Fibroblast of pulmonary artery (primary cell): ENCODE data around the gene LYZL1.
"Not testable (repeated sequence)": the region's sequence is repeated elsewhere in the genome, so short reads cannot be mapped to it uniquely, and the experiment has no call there.

Experiments
- DNase-seq: peaks from one replicate; pipeline ENCODE4 v3.0.0-alpha.2; 2010; ENCODE audit warnings: low read depth
- H3K4me3 ChIP-seq: replicated peaks from 2 replicates; pipeline ENCODE4 v1.5.1; 2011; ENCODE audit warnings: low read depth, mild to moderate bottlenecking, control low read depth, low read length, moderate library complexity
- TF ChIP-seq, protein P1 (sequence below): IDR thresholded peaks from 2 replicates; pipeline ENCODE4 v1.5.1; 2011; ENCODE audit warnings: mild to moderate bottlenecking, control low read depth, low read length, inconsistent platforms; ENCODE audit errors: missing control alignments

LYZL1 gene

DNA sequence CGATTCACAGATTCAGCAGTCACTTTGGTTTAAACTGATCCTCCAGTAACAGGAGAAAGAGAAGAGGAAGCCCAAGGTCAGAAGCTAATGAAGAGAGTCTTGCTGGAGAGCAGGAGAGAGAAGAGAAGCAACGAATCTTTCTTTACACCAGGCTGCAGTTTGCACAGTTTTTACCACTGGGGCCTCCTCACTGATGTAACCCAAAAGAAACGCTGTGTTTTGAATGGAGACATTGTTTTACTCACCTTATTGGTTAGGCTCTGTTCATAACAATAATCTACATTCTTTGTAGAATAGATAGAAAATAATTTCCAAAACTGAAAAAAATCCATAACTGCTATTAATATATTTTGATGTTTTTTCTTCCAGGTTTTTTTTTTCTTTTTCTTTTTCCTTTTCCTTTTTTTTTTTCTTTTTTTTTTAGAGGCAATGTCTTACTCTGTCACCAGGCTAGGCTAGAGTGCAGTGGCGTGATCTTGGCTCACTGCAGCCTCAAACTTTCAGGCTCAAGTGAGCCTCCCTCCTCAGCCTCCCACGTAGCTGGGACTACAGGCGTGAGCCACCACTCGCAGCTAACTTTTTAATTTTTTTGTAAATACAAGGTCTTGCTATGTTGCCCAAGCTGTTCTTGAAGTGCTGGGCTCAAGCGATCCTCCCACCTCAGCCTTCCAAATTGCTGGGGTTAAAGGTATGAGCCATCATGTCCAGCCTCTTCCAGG, 27.6 kb downstream of the LYZL1 start:
- H3K4me3 ChIP-seq, result no peak overlapping the region
- DNase-seq, result no peak
- TF ChIP-seq, protein P1, sequence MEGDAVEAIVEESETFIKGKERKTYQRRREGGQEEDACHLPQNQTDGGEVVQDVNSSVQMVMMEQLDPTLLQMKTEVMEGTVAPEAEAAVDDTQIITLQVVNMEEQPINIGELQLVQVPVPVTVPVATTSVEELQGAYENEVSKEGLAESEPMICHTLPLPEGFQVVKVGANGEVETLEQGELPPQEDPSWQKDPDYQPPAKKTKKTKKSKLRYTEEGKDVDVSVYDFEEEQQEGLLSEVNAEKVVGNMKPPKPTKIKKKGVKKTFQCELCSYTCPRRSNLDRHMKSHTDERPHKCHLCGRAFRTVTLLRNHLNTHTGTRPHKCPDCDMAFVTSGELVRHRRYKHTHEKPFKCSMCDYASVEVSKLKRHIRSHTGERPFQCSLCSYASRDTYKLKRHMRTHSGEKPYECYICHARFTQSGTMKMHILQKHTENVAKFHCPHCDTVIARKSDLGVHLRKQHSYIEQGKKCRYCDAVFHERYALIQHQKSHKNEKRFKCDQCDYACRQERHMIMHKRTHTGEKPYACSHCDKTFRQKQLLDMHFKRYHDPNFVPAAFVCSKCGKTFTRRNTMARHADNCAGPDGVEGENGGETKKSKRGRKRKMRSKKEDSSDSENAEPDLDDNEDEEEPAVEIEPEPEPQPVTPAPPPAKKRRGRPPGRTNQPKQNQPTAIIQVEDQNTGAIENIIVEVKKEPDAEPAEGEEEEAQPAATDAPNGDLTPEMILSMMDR, result no peak

DNA sequence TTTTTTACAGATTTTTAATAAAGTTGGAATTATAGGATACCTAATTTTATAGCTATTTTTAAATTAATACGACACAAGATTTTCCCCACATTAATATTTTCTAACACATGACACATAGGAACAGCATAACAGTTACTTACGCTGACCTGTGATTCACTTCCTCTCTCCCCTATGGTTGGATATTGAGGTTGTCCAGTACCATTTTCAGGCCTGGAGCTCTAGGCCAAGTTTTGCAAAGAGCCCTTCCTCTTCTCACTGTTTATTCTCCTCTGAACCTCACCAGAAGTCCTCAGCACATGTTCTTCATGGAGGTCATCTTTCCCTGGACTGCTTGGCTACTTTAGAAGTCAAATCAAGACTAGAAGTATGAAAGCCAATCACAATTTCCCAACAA, 28.2 kb downstream of the LYZL1 start:
- peak; percentile 42 for DNase-seq
- TF ChIP-seq, protein P1, result no peak
- no peak overlapping the region for H3K4me3 ChIP-seq

DNA sequence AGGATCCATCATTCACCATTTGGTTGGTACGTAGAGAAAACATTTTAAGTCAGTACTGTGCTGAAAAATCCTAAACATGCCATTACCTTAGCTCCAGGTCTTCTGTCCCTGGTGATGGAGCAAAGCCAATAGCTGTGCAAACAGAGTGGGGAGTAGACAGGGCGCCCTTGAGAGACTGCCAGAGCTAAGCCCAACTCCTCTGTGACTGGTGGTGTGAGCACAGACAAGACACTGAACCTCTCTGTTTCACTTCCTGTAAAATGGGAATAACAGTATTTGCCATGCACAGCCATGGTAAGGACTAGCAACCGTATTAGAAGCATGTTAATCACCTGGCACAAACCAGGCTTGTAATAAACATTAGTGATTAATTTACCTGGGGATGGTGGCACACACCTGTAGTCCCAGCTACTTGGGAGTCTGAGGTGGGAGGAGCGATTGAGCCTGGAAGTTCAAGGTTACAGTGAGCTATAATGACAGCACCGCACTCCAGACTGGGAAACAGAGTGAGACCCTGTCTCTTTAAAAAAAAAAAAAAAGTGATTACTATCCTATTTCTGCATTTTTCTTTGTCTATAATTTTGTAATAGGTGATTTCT, 28.7 kb downstream of the LYZL1 start:
- no peak for DNase-seq
- TF ChIP-seq, protein P1, result no peak
- H3K4me3 ChIP-seq, result no peak overlapping the region

- not testable (repeated sequence) for DNase-seq, H3K4me3 ChIP-seq
Observed at GRCh38 chr10:29318141-29319071, 29.5 kb downstream of the LYZL1 start.

- DNase-seq, result no peak
- TF ChIP-seq, protein P1, result no peak
- no peak overlapping the region for H3K4me3 ChIP-seq
Observed at GRCh38 chr10:29319205-29319781, 30.4 kb downstream of the LYZL1 start.

GRCh38 chr10:29320680-29321121, 31.8 kb downstream of the LYZL1 start:
- not testable (repeated sequence) for H3K4me3 ChIP-seq, DNase-seq

DNA sequence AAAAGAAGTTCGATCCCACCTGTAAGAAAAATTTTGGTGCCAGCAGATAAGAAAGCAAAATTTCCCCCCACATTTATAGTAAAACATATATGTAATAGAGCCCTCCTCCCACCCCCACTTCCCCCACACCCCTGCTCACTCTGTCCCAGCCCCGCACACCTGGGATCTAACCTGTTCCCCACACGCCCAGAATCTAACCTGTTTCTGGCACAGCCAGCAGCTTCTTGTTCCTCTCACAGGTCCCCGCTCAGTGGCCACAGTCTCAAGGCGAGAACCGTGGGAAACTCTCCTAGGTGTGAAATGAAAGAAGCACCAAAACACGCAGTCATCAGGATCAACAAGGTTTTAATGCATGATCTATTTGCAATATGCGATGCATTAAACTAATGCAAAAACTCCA, 32.8 kb downstream of the LYZL1 start:
- TF ChIP-seq, protein P1, result no peak
- DNase-seq, result no peak
- no peak overlapping the region for H3K4me3 ChIP-seq
